NCI-H510A (cell line): ENCODE measurements around the gene AVPR2.

Experiments
- DNase-seq: peaks from one replicate; lab custom pipeline; 2025; lab: John Stamatoyannopoulos, UW

The AVPR2 gene

GRCh38 chrX:153885968-153886903 is 18.2 kb upstream of the AVPR2 start, which contains the start of gene L1CAM:
Gene L1CAM (minus strand): TSS chrX:153886173. CDS start chrX:153875836, 10,337 bp downstream.
- no peak for DNase-seq

- no peak for DNase-seq
Measured at GRCh38 chrX:153886915-153887314, 17.6 kb upstream of the AVPR2 start.

GRCh38 chrX:153887385-153887784 is 17.1 kb upstream of the AVPR2 start:
- DNase-seq = no peak

GRCh38 chrX:153888344-153888743 is 16.1 kb upstream of the AVPR2 start:
- DNase-seq = no peak

GRCh38 chrX:153889123-153889522 is 15.3 kb upstream of the AVPR2 start:
- no peak for DNase-seq

GRCh38 chrX:153897899-153898298 is 6.6 kb upstream of the AVPR2 start:
- DNase-seq = no peak

- DNase-seq = no peak
Measured at GRCh38 chrX:153900831-153901752, 3.4 kb upstream of the AVPR2 start.

GRCh38 chrX:153901753-153902140 is 2.7 kb upstream of the AVPR2 start:
- DNase-seq = no peak

GRCh38 chrX:153902385-153902784 is 2.1 kb upstream of the AVPR2 start:
- DNase-seq = no peak

GRCh38 chrX:153903238-153903980 is 1.1 kb upstream of the AVPR2 start:
- DNase-seq = no peak

- DNase-seq = no peak
Measured at GRCh38 chrX:153905481-153906095, 1.1 kb downstream of the AVPR2 start.

- DNase-seq = no peak
Measured at GRCh38 chrX:153906126-153906917, 1.8 kb downstream of the AVPR2 start.

- no peak for DNase-seq
Measured at GRCh38 chrX:153907456-153907855, 3.0 kb downstream of the AVPR2 start.

- no peak for DNase-seq
Measured at GRCh38 chrX:153908219-153908860, 3.9 kb downstream of the AVPR2 start.

GRCh38 chrX:153909024-153909979 is 4.8 kb downstream of the AVPR2 start:
- DNase-seq = no peak

GRCh38 chrX:153909980-153910360 is 5.5 kb downstream of the AVPR2 start:
- DNase-seq = no peak

- DNase-seq = no peak
Measured at GRCh38 chrX:153910446-153910845, 6.0 kb downstream of the AVPR2 start.

- no peak for DNase-seq
Measured at GRCh38 chrX:153911798-153912197, 7.3 kb downstream of the AVPR2 start.

GRCh38 chrX:153913211-153913610 is 8.7 kb downstream of the AVPR2 start:
- no peak for DNase-seq
